ENCODE results near the gene FSTL4. TPM values are rescaled to one million over a fixed set of nuclear protein-coding genes. Genes with fewer than 3 reads are reported as not detected.
A peak's percentile ranks its signal among the peaks of the same experiment; 100 is the strongest.

Gene FSTL4
- total RNA-seq, 4 donors from 2014 or later: 0.27 to 1.6 (median 0.35) TPM; not detected in 1

DNA sequence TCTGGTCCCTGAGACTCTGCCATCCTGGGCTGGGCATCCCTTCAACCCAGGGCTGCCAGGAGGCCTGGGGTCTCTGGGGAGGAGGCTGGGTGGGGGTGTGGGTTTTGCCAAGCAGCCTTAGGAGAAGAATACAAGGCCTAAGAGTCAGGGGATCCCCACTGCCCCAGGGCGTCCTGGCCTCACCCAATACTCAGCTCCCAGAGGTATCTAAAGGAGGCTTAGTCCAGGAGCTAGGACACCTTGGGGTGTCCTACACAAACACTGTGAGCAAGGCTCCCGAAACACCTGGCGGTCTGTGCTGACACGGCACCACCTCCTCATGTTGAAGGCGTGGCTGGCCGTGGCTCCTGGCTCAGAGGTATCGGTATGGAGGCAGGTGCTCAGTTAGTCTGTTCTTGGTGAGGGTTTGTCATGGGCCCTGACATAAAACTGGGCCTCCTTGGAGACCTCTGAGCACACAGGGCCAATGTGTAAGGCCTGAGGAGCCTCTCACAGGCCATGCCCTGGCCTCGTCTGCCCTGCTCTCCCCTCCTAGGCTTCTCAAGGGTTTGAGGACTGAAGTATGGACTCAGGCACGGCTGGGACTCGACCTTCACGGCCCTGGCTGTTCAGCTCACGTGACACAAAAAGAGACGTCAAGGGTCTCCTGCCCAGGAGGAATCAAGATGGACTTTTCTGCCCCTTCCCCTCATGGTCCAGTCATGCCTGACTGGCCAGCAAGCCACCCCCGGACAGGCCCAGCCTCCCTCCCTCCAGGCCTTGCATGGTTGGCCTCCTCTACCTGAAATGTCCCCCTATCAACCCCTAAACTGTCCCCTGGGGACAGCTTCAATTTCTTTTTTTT, 277.3 kb downstream of the FSTL4 start:
- H3K36me3 ChIP-seq: no peaks in the 10 kb centered on the region
- no peak overlapping the region for H3K4me3 ChIP-seq
- peaks cover 0 to 4% (median 0%) of the 10 kb centered on the region in 4 donors for H3K4me1 ChIP-seq
- H3K27me3 ChIP-seq: no peaks in the 10 kb centered on the region
- no peak overlapping the region for H3K27ac ChIP-seq
- TF ChIP-seq POLR2A (IDR thresholded peaks at IDR 0.05): no peak
- TF ChIP-seq, protein P1, sequence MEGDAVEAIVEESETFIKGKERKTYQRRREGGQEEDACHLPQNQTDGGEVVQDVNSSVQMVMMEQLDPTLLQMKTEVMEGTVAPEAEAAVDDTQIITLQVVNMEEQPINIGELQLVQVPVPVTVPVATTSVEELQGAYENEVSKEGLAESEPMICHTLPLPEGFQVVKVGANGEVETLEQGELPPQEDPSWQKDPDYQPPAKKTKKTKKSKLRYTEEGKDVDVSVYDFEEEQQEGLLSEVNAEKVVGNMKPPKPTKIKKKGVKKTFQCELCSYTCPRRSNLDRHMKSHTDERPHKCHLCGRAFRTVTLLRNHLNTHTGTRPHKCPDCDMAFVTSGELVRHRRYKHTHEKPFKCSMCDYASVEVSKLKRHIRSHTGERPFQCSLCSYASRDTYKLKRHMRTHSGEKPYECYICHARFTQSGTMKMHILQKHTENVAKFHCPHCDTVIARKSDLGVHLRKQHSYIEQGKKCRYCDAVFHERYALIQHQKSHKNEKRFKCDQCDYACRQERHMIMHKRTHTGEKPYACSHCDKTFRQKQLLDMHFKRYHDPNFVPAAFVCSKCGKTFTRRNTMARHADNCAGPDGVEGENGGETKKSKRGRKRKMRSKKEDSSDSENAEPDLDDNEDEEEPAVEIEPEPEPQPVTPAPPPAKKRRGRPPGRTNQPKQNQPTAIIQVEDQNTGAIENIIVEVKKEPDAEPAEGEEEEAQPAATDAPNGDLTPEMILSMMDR (IDR thresholded peaks at IDR 0.05): no peak
- DNase-seq: peak in 1 of 3 donors; percentile 18
- H3K9me3 ChIP-seq: no peaks in the 10 kb centered on the region

DNA sequence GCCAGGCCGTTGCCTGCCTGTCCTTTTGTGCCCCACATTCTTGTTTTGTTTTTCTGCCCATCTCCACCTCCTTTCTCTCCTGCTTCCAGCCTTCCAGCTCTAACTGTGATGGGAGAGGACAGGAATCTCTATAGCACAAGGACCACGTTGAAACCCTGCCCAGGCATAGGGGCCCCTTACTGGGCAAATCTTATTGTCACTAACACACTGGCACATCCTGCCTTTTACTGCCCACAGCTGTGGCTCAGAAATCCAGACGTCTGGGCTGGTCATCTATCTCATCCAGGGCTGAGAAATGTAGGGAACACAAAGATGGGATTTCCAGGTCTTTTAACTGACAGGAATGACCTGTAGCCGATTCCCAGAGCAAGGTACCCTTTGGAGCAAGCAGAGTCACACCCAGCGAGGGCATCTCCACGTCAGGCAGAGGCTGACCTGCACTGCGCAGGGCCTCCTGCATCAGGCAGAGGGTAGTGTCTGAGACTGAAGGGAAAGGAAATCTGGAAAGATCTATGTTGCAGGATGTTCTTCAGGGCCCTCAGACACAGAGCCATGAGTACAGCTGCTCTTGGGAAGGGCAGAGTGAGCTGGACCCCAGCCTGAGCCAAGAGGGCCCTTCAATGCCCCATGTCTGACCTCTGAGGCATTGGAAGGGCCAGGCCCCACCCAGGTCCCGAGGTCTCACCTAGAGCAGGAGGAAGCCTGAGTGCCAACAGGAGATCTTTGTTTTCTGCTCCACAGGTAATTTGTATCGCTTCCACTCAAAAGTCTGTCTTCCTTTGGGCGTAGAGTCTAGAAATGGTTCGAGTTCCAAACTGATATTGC, 278.8 kb downstream of the FSTL4 start:
- Histone ChIP-seq H3K4me1 (no peaks in the 10 kb centered on the region), H3K9me3 (no peaks in the 10 kb centered on the region), H3K27ac (no peak overlapping the region), H3K4me3 (no peak overlapping the region), H3K27me3 (no peaks in the 10 kb centered on the region), H3K36me3 (no peaks in the 10 kb centered on the region)
- TF ChIP-seq, protein P1 (IDR thresholded peaks at IDR 0.05): no peak
- TF ChIP-seq POLR2A (IDR thresholded peaks at IDR 0.05): no peak
- peak in 1 of 3 donors; percentile 24 for DNase-seq

DNA sequence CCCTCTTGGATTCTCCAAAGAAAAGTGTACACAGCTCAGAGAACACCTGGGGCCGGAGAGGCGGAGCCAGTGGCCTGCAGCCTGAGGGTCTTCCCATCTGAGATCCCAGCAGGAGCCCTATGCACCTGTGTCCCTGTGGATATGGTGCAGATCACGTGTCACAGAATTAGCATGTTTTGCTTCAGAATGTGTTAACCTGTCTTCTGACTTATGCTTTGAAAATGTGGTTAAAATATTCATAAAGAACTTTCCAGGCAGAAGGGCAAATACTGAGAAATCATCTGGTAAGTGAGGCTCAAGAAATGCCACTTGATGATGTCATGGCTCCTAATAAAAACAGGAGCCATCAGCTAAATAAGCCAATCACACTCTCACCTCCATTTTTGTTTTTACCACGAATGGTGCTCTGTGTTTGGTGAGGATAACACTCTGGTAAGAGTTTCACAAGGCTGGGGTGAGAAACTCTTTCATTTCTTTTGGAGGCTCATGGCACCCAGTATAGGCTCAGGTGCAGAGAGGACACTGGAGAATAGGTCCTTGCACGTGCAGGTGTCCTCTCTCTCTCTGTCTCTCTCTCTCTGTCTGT, 279.8 kb downstream of the FSTL4 start:
- no peaks in the 10 kb centered on the region for H3K4me1 ChIP-seq
- no peaks in the 10 kb centered on the region for H3K9me3 ChIP-seq
- H3K36me3 ChIP-seq: no peaks in the 10 kb centered on the region
- H3K27me3 ChIP-seq: no peaks in the 10 kb centered on the region
- H3K4me3 ChIP-seq: no peak overlapping the region
- no peak overlapping the region for H3K27ac ChIP-seq
- DNase-seq: no peak
- TF ChIP-seq POLR2A (IDR thresholded peaks at IDR 0.05): no peak
- TF ChIP-seq, protein P1 (IDR thresholded peaks at IDR 0.05): no peak

DNA sequence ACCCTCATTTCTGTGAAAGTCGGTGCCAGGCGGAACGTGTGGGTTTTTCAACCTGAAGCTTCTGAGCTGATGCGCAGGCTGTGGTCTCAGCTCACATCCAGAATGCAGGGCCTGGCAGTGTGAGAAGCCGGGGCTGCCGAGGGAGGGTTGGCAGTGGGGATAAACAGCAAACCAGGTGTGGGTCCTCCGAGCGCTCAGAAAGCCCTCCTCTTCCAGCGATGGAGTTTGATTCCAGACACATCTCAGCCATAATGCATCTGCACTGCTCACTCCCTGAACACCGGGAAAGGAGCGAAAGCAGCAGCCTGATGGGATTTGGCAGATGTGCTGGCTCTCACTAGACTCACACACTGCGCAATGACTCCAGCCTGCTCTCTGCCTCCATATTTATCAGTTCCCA, 280.4 kb downstream of the FSTL4 start:
- TF ChIP-seq POLR2A (IDR thresholded peaks at IDR 0.05): no peak
- TF ChIP-seq, protein P1 (IDR thresholded peaks at IDR 0.05): no peak
- Histone ChIP-seq H3K36me3 (no peaks in the 10 kb centered on the region), H3K27me3 (no peaks in the 10 kb centered on the region), H3K27ac (no peak overlapping the region), H3K9me3 (no peaks in the 10 kb centered on the region), H3K4me3 (no peak overlapping the region), H3K4me1 (no peaks in the 10 kb centered on the region)
- DNase-seq: no peak

DNA sequence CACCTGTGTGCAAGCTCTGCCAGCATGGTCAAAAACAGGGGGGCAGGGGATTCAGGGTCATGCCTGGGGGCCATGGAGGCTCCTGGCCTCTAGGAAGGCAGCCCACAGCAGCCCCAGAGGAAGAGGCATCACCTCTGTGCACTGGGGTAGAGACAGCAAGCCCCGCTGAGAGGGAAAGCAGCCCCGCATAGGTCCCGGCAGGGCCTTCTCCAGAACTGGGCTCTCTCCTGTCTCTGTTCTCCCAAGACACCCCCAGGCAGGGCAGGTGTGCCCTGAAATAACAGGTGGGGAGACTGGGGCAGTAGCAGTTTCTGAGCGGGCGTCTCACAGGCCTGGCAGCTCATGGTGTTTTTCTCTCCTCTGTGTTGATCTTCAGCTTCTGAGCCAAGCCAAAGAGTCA, 281.4 kb downstream of the FSTL4 start:
- Histone ChIP-seq H3K9me3 (no peaks in the 10 kb centered on the region), H3K36me3 (no peaks in the 10 kb centered on the region), H3K27me3 (no peaks in the 10 kb centered on the region), H3K27ac (no peak overlapping the region), H3K4me3 (no peak overlapping the region), H3K4me1 (no peaks in the 10 kb centered on the region)
- no peak for DNase-seq
- no peak for TF ChIP-seq POLR2A (IDR thresholded peaks at IDR 0.05)
- TF ChIP-seq, protein P1 (IDR thresholded peaks at IDR 0.05): no peak

All from Peyer's patch (tissue), 4 donors.